GM23338 (cell line): ENCODE measurements around the gene IFRD1.

Source experiments
- EZH2 ChIP-seq: fragments of 200-600 bp; sonication (generic); IDR thresholded peaks from one replicate; pipeline ENCODE4 v1.8.0; 2017; ENCODE audit warnings: antibody characterized with exemption, mild to moderate bottlenecking, low read depth; ENCODE audit not compliant: unreplicated experiment
- EZH2phosphoT487 ChIP-seq: fragments of 200-600 bp; sonication (generic); IDR thresholded peaks from one replicate; pipeline ENCODE4 v1.8.1; 2018; ENCODE audit warnings: antibody characterized with exemption; ENCODE audit not compliant: unreplicated experiment
- POLR2AphosphoS5 ChIP-seq: IDR thresholded peaks from 2 replicates; pipeline ENCODE4 v1.6.1; 2016; ENCODE audit warnings: antibody characterized with exemption, low read depth
- TF ChIP-seq, protein P1 (sequence below), 2 experiments: fragments of 200-600 bp in 1 of 2; sonication (generic) in 1 of 2; conservative IDR thresholded peaks; 2 replicates each; pipeline versions ENCODE4 v1.5.1 to v1.6.1; 2016 to 2017; ENCODE audit warnings: antibody characterized with exemption in 2 of 2, low read depth in 2 of 2, mild to moderate bottlenecking in 2 of 2, moderate library complexity in 1 of 2
- TF ChIP-seq, protein P2 (sequence below): IDR thresholded peaks from 2 replicates; pipeline ENCODE4 v1.6.1; 2016; ENCODE audit warnings: antibody characterized with exemption
- TF ChIP-seq, protein P3 (sequence below): IDR thresholded peaks from one replicate; pipeline ENCODE4 v1.6.1; 2018; ENCODE audit warnings: antibody characterized with exemption; ENCODE audit not compliant: unreplicated experiment

DNA sequence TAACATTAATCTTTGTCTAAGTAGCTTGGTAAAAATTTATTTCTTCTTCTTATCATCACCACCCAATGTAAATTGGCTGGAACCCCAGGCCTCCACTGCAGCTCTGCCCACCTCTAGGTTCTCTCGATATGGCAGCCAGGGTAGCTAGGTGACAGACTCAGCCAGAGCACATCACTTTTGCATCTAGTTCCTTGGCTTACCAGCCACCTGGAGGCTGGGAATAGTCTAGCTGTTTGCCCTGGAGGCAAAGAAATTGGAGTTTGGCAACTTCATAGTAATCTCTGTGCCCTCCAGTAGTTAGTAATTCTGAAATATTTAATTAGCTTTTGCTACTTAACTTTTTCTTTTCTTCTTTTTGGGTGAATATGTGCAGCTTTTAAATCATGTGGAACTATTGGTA is 9.4 kb downstream of the IFRD1 start:
- TF ChIP-seq, protein P1, sequence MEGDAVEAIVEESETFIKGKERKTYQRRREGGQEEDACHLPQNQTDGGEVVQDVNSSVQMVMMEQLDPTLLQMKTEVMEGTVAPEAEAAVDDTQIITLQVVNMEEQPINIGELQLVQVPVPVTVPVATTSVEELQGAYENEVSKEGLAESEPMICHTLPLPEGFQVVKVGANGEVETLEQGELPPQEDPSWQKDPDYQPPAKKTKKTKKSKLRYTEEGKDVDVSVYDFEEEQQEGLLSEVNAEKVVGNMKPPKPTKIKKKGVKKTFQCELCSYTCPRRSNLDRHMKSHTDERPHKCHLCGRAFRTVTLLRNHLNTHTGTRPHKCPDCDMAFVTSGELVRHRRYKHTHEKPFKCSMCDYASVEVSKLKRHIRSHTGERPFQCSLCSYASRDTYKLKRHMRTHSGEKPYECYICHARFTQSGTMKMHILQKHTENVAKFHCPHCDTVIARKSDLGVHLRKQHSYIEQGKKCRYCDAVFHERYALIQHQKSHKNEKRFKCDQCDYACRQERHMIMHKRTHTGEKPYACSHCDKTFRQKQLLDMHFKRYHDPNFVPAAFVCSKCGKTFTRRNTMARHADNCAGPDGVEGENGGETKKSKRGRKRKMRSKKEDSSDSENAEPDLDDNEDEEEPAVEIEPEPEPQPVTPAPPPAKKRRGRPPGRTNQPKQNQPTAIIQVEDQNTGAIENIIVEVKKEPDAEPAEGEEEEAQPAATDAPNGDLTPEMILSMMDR (conservative IDR thresholded peaks at IDR 0.05; ENCODE audit: low read depth in 2 of 2), result 0 out of 4 replicates have a peak, but pooled peaks have one; percentile 3 to 10
- TF ChIP-seq, protein P2, sequence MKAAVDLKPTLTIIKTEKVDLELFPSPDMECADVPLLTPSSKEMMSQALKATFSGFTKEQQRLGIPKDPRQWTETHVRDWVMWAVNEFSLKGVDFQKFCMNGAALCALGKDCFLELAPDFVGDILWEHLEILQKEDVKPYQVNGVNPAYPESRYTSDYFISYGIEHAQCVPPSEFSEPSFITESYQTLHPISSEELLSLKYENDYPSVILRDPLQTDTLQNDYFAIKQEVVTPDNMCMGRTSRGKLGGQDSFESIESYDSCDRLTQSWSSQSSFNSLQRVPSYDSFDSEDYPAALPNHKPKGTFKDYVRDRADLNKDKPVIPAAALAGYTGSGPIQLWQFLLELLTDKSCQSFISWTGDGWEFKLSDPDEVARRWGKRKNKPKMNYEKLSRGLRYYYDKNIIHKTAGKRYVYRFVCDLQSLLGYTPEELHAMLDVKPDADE, result no peak
- TF ChIP-seq, protein P3, sequence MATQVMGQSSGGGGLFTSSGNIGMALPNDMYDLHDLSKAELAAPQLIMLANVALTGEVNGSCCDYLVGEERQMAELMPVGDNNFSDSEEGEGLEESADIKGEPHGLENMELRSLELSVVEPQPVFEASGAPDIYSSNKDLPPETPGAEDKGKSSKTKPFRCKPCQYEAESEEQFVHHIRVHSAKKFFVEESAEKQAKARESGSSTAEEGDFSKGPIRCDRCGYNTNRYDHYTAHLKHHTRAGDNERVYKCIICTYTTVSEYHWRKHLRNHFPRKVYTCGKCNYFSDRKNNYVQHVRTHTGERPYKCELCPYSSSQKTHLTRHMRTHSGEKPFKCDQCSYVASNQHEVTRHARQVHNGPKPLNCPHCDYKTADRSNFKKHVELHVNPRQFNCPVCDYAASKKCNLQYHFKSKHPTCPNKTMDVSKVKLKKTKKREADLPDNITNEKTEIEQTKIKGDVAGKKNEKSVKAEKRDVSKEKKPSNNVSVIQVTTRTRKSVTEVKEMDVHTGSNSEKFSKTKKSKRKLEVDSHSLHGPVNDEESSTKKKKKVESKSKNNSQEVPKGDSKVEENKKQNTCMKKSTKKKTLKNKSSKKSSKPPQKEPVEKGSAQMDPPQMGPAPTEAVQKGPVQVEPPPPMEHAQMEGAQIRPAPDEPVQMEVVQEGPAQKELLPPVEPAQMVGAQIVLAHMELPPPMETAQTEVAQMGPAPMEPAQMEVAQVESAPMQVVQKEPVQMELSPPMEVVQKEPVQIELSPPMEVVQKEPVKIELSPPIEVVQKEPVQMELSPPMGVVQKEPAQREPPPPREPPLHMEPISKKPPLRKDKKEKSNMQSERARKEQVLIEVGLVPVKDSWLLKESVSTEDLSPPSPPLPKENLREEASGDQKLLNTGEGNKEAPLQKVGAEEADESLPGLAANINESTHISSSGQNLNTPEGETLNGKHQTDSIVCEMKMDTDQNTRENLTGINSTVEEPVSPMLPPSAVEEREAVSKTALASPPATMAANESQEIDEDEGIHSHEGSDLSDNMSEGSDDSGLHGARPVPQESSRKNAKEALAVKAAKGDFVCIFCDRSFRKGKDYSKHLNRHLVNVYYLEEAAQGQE, result no peak
- no peak for TF ChIP-seq POLR2AphosphoS5
- TF ChIP-seq EZH2, result no peak
- peak; percentile 67 for TF ChIP-seq EZH2phosphoT487
